Tibial nerve (tissue), 3 donors: ENCODE data around the gene HS2ST1.

Source experiments
- CTCF ChIP-seq, 5 experiments: fragments of 200-600 bp in 3 of 5; fragments of 450-650 bp in 2 of 5; sonication (generic) in 3 of 5; IDR thresholded peaks; one replicate each; pipeline ENCODE4 v1.5.1; 2016 to 2019; ENCODE audit warnings: antibody characterized with exemption in 5 of 5, mild to moderate bottlenecking in 3 of 5, moderate library complexity in 2 of 5
- POLR2A ChIP-seq, 2 donors: fragments of 450-650 bp; IDR thresholded peaks; one replicate each; pipeline ENCODE4 v1.6.1; 2017; ENCODE audit warnings: antibody characterized with exemption in 2 of 2, mild to moderate bottlenecking in 2 of 2, moderate library complexity in 2 of 2

- TF ChIP-seq CTCF (IDR thresholded peaks at IDR 0.05) (no peak), POLR2A (IDR thresholded peaks at IDR 0.05) (no peak)
These were observed 189.7 kb downstream of the HS2ST1 start for GRCh38 chr1:87104140-87104539.
